Parathyroid adenoma (tissue), 2 donors: Measurements from ENCODE around the gene OR10P1.

Experiments
- H2AFZ ChIP-seq: fragments of 300-600 bp; sonication (generic); one replicate; pipeline ENCODE4 v1.7.0; 2017; ENCODE audit warnings: antibody characterized with exemption, mild to moderate bottlenecking
- H3K27ac ChIP-seq: fragments of 300-600 bp; sonication (generic); one replicate; pipeline ENCODE4 v1.7.0; 2017
- H3K27me3 ChIP-seq: fragments of 300-600 bp; sonication (generic); one replicate; pipeline ENCODE4 v1.7.0; 2017; ENCODE audit warnings: low read length; ENCODE audit not compliant: control insufficient read depth, insufficient read depth
- H3K36me3 ChIP-seq: fragments of 300-600 bp; sonication (generic); one replicate; pipeline ENCODE4 v1.7.0; 2017; ENCODE audit warnings: low read length; ENCODE audit not compliant: control insufficient read depth, insufficient read depth
- H3K4me1 ChIP-seq: fragments of 300-600 bp; sonication (generic); one replicate; pipeline ENCODE4 v1.7.0; 2017; ENCODE audit warnings: control low read depth
- H3K4me2 ChIP-seq: fragments of 300-600 bp; sonication (generic); one replicate; pipeline ENCODE4 v1.7.0; 2017; ENCODE audit warnings: low read length
- H3K4me3 ChIP-seq: fragments of 300-600 bp; sonication (generic); one replicate; pipeline ENCODE4 v1.7.0; 2017; ENCODE audit warnings: low read depth, low read length
- H3K79me2 ChIP-seq: fragments of 300-600 bp; sonication (generic); one replicate; pipeline ENCODE4 v1.7.0; 2017; ENCODE audit warnings: control low read depth
- H3K9ac ChIP-seq: fragments of 300-600 bp; sonication (generic); one replicate; pipeline ENCODE4 v1.7.0; 2017; ENCODE audit warnings: mild to moderate bottlenecking
- H3K9me3 ChIP-seq: fragments of 300-600 bp; sonication (generic); one replicate; pipeline ENCODE4 v1.7.0; 2017; ENCODE audit warnings: low read length; ENCODE audit not compliant: control insufficient read depth
- TF ChIP-seq, protein P1 (sequence below): fragments of 300-600 bp; sonication (generic); IDR thresholded peaks from one replicate; pipeline ENCODE4 v1.7.0; 2017; ENCODE audit warnings: antibody characterized with exemption, mild to moderate bottlenecking
- donor health status: primary hyperparathyroidism.

The OR10P1 gene

DNA sequence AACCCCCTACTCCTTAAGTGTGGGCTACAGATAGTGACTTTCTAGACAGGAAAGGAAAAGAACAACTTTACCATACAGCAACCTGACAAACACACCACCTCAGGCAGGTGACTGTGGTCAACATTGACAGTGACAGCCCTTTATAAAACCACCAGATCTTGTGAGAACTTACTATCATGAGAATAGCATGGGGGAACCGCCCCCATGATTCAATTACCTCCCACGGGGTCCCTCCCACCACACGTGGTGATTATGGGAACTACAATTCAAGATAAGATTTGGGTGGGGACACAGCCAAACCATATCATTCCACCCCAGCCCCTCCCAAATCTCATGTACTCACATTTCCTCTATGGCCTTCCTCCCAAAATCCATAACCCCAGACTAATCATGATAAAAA lies 16.3 kb downstream of the OR10P1 start:
- H3K36me3 ChIP-seq: no peaks in the 10 kb centered on the region
- no peaks in the 10 kb centered on the region for H3K79me2 ChIP-seq
- H3K9me3 ChIP-seq: no peaks in the 10 kb centered on the region
- TF ChIP-seq, protein P1, sequence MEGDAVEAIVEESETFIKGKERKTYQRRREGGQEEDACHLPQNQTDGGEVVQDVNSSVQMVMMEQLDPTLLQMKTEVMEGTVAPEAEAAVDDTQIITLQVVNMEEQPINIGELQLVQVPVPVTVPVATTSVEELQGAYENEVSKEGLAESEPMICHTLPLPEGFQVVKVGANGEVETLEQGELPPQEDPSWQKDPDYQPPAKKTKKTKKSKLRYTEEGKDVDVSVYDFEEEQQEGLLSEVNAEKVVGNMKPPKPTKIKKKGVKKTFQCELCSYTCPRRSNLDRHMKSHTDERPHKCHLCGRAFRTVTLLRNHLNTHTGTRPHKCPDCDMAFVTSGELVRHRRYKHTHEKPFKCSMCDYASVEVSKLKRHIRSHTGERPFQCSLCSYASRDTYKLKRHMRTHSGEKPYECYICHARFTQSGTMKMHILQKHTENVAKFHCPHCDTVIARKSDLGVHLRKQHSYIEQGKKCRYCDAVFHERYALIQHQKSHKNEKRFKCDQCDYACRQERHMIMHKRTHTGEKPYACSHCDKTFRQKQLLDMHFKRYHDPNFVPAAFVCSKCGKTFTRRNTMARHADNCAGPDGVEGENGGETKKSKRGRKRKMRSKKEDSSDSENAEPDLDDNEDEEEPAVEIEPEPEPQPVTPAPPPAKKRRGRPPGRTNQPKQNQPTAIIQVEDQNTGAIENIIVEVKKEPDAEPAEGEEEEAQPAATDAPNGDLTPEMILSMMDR: no peak
- no peak overlapping the region for H3K4me3 ChIP-seq
- H3K4me2 ChIP-seq: no peak overlapping the region
- no peaks in the 10 kb centered on the region for H3K4me1 ChIP-seq
- H3K27me3 ChIP-seq: no peaks in the 10 kb centered on the region
- no peak overlapping the region for H3K9ac ChIP-seq
- no peak overlapping the region for H2AFZ ChIP-seq
- H3K27ac ChIP-seq: no peak overlapping the region

DNA sequence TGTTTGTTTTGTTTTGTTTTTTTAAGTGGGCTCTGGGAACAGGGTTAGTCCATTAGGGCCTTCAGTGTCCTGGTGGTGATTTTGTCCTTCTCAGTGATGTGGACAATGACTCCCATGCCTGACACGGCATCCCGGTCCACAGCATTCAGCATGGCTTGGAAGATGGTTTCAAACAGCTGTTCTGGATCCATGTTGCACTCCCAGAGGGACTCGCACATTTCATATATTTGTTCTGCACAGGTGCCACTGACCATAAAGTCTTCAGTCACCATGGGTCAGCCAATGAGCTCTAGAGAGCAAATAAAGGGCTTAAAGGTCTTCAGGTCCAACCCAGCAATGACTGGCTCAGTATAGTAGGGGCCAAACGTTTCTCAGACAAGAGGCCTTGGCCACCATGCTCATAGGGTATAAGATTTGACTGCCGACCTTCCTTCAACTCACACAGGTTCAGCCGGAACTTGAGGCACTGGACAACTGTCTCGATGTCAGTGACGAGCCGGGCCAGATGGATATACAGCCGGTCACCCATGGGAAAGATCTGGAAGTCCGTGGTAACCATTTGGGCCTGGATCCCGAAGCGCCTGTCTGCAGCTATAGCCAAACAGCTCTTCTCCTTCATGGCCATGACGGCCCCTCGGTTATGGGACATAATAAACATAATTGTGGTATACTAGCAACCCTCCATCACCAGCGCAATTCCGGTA lies 18.0 kb downstream of the OR10P1 start:
- Histone ChIP-seq H3K36me3 (no peaks in the 10 kb centered on the region), H3K9ac (no peak overlapping the region), H3K9me3 (no peaks in the 10 kb centered on the region), H3K27ac (no peak overlapping the region), H3K4me1 (no peaks in the 10 kb centered on the region), H3K79me2 (no peaks in the 10 kb centered on the region), H2AFZ (no peak overlapping the region), H3K4me3 (no peak overlapping the region), H3K4me2 (no peak overlapping the region), H3K27me3 (no peaks in the 10 kb centered on the region)
- TF ChIP-seq, protein P1: no peak

DNA sequence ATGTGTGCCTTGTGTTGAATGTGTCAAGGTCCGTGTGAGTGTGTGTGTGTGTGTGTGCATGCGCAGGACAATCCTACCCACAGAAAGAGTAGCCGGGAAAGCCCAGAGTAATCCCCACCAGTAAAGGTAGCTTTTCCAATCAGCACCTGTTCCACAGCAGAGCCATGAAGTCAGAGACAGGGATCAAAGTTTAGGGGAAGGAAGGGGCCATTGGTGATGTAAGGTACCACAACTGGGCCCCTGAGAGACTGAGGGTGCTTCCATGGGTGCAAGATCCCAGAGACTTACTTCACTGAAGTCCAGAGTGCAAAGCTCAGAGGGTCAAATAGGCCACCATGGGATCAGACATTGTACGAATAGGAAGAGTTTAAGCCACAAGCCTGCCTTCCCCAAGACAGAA lies 20.5 kb downstream of the OR10P1 start:
- Histone ChIP-seq H3K36me3 (no peaks in the 10 kb centered on the region), H3K4me2 (no peak overlapping the region), H3K9ac (no peak overlapping the region), H3K4me3 (no peak overlapping the region), H2AFZ (no peak overlapping the region), H3K9me3 (no peaks in the 10 kb centered on the region), H3K79me2 (no peaks in the 10 kb centered on the region), H3K4me1 (no peaks in the 10 kb centered on the region), H3K27me3 (no peaks in the 10 kb centered on the region), H3K27ac (no peak overlapping the region)
- TF ChIP-seq, protein P1: no peak

DNA sequence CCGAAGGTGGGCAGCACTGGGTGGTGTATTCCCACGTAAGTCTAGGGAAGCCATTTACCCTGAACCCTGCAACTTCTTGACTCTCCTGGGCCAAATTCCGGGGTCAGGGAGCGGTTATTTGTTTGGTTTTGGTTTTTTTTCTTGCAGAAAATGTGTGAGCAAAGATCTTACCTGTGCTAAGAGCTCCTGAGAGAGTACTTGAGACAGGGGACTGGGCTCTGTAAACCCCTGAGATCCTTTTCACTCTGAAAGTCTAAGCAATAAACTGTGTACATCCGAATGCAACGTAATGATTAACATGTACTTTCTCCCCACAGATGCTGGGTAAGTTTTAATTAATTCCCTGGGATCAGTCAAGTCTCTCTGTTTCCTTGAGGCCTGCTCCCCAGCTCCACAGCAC lies 21.5 kb downstream of the OR10P1 start:
- no peaks in the 10 kb centered on the region for H3K79me2 ChIP-seq
- no peak overlapping the region for H2AFZ ChIP-seq
- no peaks in the 10 kb centered on the region for H3K36me3 ChIP-seq
- H3K9me3 ChIP-seq: no peaks in the 10 kb centered on the region
- H3K4me3 ChIP-seq: no peak overlapping the region
- no peaks in the 10 kb centered on the region for H3K4me1 ChIP-seq
- no peak overlapping the region for H3K27ac ChIP-seq
- H3K27me3 ChIP-seq: no peaks in the 10 kb centered on the region
- H3K9ac ChIP-seq: no peak overlapping the region
- TF ChIP-seq, protein P1: no peak
- H3K4me2 ChIP-seq: no peak overlapping the region
